Progenitor cell of endocrine pancreas (in vitro differentiated cells): ENCODE results near the gene POLH. TPM values are rescaled to one million over a fixed set of nuclear protein-coding genes. Genes with fewer than 3 reads are reported as not detected.
A peak's percentile ranks its signal among the peaks of the same experiment; 100 is the strongest.
"Not testable (repeated sequence)": the region's sequence is repeated elsewhere in the genome, so short reads cannot be mapped to it uniquely, and the experiment has no call there.

Source experiments
- DNase-seq: peaks from one replicate; pipeline ENCODE4 v3.0.0; 2021; ENCODE audit warnings: low spot score; ENCODE audit not compliant: unreplicated experiment
- H3K27ac Mint-ChIP-seq: 2 replicates; pipeline ENCODE4 v1.8.0; 2021; ENCODE audit warnings: mild to moderate bottlenecking, moderate library complexity, mixed read lengths
- H3K27me3 Mint-ChIP-seq: 2 replicates; pipeline ENCODE4 v1.8.0; 2021; ENCODE audit warnings: mixed read lengths
- H3K36me3 Mint-ChIP-seq: 2 replicates; pipeline ENCODE4 v1.8.0; 2022; ENCODE audit warnings: mixed read lengths; ENCODE audit not compliant: insufficient read depth
- H3K4me1 Mint-ChIP-seq: 2 replicates; pipeline ENCODE4 v1.8.0; 2021; ENCODE audit warnings: low read depth, mixed read lengths
- H3K4me3 Mint-ChIP-seq: 2 replicates; pipeline ENCODE4 v1.8.0; 2021; ENCODE audit warnings: low read depth, mild to moderate bottlenecking, moderate library complexity, mixed read lengths
- H3K9me3 Mint-ChIP-seq: 2 replicates; pipeline ENCODE4 v1.8.0; 2021; ENCODE audit warnings: low read depth, mixed read lengths
- total RNA-seq: library from RNA; stranded (reverse); gene quantifications from 2 replicates; pipeline ENCODE4 v1.2.1, GENCODE V29; 2021
- TF ChIP-seq, protein P1 (sequence below): fragments of 200-600 bp; sonication (generic); IDR thresholded peaks from one replicate; pipeline ENCODE4 v1.5.0; 2021; ENCODE audit warnings: antibody characterized with exemption, mild to moderate bottlenecking; ENCODE audit not compliant: unreplicated experiment

POLH gene
- total RNA-seq, 1 donor from 2014 or later: 14.5 TPM

DNA sequence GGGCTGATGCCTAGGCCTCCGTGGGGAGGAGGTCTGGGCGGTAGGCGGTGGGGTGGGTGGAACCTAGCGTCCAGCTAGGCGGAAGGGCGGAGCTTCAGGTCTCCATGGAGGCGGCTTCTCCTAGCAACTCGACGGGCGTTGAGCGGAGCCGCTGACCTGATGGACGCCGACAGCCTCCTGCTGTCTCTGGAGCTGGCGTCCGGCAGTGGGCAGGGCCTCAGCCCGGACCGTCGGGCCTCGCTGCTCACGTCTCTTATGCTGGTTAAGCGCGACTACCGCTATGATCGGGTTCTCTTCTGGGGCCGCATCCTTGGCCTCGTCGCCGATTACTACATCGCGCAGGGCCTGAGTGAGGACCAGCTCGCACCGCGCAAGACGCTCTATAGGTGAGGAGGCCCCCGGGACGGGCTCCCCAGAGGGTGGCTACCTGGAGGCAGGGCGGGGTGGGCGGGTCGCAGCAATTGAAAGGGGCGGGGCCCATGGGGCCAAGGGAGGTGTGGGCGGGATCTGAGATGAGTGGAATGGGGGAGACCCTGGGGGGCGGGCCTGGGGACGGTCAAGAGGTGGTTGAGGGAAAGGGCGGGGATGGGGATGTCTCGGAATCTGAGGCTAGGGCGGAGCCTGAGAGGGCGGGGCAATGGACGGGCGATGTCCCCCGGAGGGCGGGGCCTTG is 69.1 kb downstream of the POLH start, which contains the start of gene RSPH9:
TSS of gene RSPH9 (plus strand) at position 97 of the 673 bp plus-strand sequence. CDS start at position 160, 63 bp downstream.
- Mint-ChIP-seq H3K4me1 (peaks cover 20% of the 10 kb centered on the region), H3K4me3 (peak within 1 kb of the TSS; percentile 69), H3K36me3 (peaks cover 5% of the 10 kb centered on the region), H3K27me3 (peaks cover 18% of the 10 kb centered on the region), H3K9me3 (no peaks in the 10 kb centered on the region), H3K27ac (peak within 1 kb of the TSS; percentile 79)
- peak; percentile 34 for DNase-seq
- TF ChIP-seq, protein P1, sequence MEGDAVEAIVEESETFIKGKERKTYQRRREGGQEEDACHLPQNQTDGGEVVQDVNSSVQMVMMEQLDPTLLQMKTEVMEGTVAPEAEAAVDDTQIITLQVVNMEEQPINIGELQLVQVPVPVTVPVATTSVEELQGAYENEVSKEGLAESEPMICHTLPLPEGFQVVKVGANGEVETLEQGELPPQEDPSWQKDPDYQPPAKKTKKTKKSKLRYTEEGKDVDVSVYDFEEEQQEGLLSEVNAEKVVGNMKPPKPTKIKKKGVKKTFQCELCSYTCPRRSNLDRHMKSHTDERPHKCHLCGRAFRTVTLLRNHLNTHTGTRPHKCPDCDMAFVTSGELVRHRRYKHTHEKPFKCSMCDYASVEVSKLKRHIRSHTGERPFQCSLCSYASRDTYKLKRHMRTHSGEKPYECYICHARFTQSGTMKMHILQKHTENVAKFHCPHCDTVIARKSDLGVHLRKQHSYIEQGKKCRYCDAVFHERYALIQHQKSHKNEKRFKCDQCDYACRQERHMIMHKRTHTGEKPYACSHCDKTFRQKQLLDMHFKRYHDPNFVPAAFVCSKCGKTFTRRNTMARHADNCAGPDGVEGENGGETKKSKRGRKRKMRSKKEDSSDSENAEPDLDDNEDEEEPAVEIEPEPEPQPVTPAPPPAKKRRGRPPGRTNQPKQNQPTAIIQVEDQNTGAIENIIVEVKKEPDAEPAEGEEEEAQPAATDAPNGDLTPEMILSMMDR: no peak

DNA sequence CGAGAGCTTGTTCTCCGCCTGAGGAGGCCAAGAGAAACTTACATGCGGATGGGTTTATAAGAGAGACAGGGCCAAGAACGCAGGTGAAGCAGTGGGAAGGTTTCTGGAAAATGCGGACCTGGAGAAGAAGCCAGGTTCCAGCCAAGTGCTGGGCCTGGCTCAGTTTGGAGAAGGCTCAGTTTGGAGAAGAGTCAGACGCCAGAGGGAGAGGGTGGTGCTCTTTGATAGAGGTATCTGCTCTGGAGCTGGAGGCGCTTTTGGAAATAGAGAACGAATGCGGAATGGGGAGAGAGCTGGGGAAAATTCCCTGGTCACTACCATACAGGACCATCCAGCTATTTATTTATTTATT is 69.6 kb downstream of the POLH start:
- H3K27ac Mint-ChIP-seq: peak overlapping the region; percentile 79
- peaks cover 4% of the 10 kb centered on the region for H3K36me3 Mint-ChIP-seq
- H3K4me3 Mint-ChIP-seq: peak overlapping the region; percentile 54
- DNase-seq: no peak
- no peaks in the 10 kb centered on the region for H3K9me3 Mint-ChIP-seq
- TF ChIP-seq, protein P1: no peak
- H3K27me3 Mint-ChIP-seq: peaks cover 18% of the 10 kb centered on the region
- peaks cover 20% of the 10 kb centered on the region for H3K4me1 Mint-ChIP-seq

DNA sequence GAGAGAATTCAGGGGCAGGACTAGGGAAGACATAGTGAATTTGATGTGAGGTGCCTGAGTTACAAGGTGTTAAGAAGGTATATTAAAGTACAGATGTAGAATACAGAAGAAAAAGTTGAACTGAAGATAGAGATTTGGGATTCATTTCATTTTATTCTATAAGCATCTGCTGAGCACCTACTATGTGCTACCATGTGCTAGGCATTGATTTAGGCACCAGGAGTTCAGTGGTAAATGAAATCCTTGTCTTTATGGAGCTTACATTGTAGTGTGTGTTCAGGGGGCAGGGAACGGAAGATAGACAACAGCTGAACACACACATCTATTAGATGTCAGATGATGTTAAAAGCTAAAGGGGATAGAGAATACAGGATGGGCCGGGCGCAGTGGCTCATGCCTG is 71.6 kb downstream of the POLH start:
- H3K9me3 Mint-ChIP-seq: no peaks in the 10 kb centered on the region
- TF ChIP-seq, protein P1: no peak
- no peak overlapping the region for H3K27ac Mint-ChIP-seq
- no peak overlapping the region for H3K4me3 Mint-ChIP-seq
- no peak for DNase-seq
- peaks cover 18% of the 10 kb centered on the region for H3K27me3 Mint-ChIP-seq
- peaks cover 17% of the 10 kb centered on the region for H3K4me1 Mint-ChIP-seq
- H3K36me3 Mint-ChIP-seq: no peaks in the 10 kb centered on the region

DNA sequence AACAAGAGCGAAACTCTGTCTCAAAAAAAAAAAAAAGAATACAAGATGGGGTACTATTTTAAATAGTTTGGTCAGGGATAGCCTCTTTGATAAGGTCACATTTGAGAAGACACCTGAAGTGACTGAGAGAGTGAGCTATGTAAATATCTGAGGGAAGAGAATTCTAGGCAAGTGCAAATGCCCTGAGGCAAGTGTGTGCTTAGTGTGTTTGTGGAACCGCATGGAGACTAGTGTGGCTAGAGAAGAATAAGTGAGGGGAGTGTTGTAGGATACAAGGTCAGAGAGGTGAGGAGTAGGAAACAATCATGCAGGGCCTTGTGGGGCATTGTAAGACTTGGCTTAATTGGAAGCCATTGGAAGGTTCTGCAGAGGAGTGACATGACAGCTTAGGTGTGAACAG is 72.3 kb downstream of the POLH start:
- H3K27ac Mint-ChIP-seq: no peak overlapping the region
- peaks cover 11% of the 10 kb centered on the region for H3K4me1 Mint-ChIP-seq
- DNase-seq: no peak
- H3K36me3 Mint-ChIP-seq: no peaks in the 10 kb centered on the region
- no peaks in the 10 kb centered on the region for H3K9me3 Mint-ChIP-seq
- peaks cover 18% of the 10 kb centered on the region for H3K27me3 Mint-ChIP-seq
- H3K4me3 Mint-ChIP-seq: no peak overlapping the region
- TF ChIP-seq, protein P1: no peak

DNA sequence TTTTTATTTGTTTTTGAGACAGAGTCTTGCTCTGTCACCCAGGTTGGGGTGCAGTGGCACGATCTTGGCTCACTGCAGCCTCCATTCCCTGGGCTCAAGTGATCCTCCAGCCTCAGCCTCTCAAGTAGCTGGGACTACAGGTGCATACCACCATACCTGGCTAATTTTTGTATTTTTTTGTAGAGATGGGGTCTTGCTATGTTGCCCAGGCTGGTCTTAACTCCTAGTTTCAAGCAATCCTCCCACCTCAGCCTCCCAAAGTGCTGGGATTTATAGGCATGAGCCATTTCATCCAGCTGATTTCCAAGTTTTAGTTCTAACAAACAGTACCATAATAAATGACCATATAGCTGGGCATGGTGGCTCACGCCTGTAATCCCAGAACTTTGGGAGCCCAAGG is 76.8 kb downstream of the POLH start:
- not testable (repeated sequence) for H3K9me3 Mint-ChIP-seq

DNA sequence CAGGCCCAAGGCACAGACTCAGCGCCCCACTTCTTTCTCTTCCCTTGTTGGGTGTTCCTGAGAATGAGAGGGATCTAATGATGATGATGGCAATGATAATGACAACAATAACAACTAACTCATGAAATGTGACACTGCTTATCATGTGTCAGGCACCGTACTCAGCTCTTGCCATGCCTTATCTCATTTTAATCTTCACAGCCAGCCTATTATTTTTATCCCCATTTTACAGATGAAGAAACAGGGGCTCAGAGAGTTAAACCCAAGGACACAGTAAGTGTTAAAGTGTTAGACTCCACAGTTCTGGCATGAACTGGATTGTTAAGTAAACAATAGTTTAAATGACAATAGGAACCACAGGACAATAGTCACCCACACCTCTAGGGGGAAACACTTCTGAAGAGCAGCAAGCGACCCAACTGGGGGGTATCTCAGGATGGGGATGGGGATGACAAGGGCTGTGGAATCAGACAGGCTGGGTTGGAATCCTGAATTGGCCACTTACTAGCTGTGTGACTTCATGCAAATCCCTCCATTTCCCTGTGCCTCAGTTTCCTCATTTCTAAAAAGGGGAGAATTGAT is 81.3 kb downstream of the POLH start:
- Mint-ChIP-seq H3K4me3 (no peak overlapping the region), H3K36me3 (no peaks in the 10 kb centered on the region)

More for the DNA sequence above, 76.8 kb downstream of the POLH start:
- H3K36me3 Mint-ChIP-seq, DNase-seq, H3K4me3 Mint-ChIP-seq, H3K27me3 Mint-ChIP-seq, H3K27ac Mint-ChIP-seq, H3K4me1 Mint-ChIP-seq: not testable (repeated sequence)

More for the DNA sequence above, 81.3 kb downstream of the POLH start:
- no peak for DNase-seq
- Mint-ChIP-seq H3K27me3 (no peaks in the 10 kb centered on the region), H3K4me1 (no peaks in the 10 kb centered on the region), H3K27ac (no peak overlapping the region), H3K9me3 (peaks cover 5% of the 10 kb centered on the region)
- TF ChIP-seq, protein P1: no peak
